Breast epithelium (tissue), 4 donors: ENCODE measurements around the gene CCDC116. TPM values are rescaled to one million over a fixed set of nuclear protein-coding genes. Genes with fewer than 3 reads are reported as not detected.
A peak's percentile ranks its signal among the peaks of the same experiment; 100 is the strongest.

Experiments
- DNase-seq, 2 donors: peaks; one replicate each; pipeline ENCODE4 v3.0.0-alpha.2; 2019; ENCODE audit warnings: low spot score in 2 of 2
- H3K27ac ChIP-seq, 2 donors: fragments of 200-600 bp; sonication (generic) in 1 of 2; one replicate each; pipeline ENCODE4 v1.5.1; 2016 to 2019; ENCODE audit warnings: mild to moderate bottlenecking in 1 of 2
- H3K27me3 ChIP-seq, 2 donors: fragments of 200-600 bp; sonication (generic) in 1 of 2; one replicate each; pipeline versions ENCODE4 v1.5.1 to v1.6.0; 2017 to 2019; ENCODE audit warnings: control low read depth in 1 of 2, mild to moderate bottlenecking in 1 of 2
- H3K36me3 ChIP-seq: fragments of 200-600 bp; one replicate; pipeline ENCODE4 v1.5.1; 2019
- H3K4me1 ChIP-seq, 2 donors: fragments of 200-600 bp; sonication (generic); one replicate each; pipeline ENCODE4 v1.5.1; 2016 to 2019; ENCODE audit warnings: control low read depth in 1 of 2
- H3K4me3 ChIP-seq, 3 donors: fragments of 200-600 bp; sonication (generic); 1 replicate in 2 of 3; 2 replicates in 1 of 3; pipeline ENCODE4 v1.5.1; 2016 to 2019; ENCODE audit warnings: mild to moderate bottlenecking in 3 of 3, moderate library complexity in 2 of 3
- H3K9me3 ChIP-seq, 2 donors: fragments of 200-600 bp; sonication (generic) in 1 of 2; one replicate each; pipeline ENCODE4 v1.5.1; 2016 to 2019; ENCODE audit warnings: control low read depth in 1 of 2
- POLR2A ChIP-seq: fragments of 450-650 bp; IDR thresholded peaks from one replicate; pipeline ENCODE4 v1.6.1; 2016; ENCODE audit warnings: antibody characterized with exemption, mild to moderate bottlenecking, moderate library complexity
- POLR2AphosphoS5 ChIP-seq, 3 donors: sonication (generic); formaldehyde crosslinking; IDR thresholded peaks; one replicate each; pipeline ENCODE4 v1.6.1; 2017; ENCODE audit warnings: antibody characterized with exemption in 3 of 3
- intact Hi-C: fragments of 100-400 bp; cut with DNase I; formaldehyde crosslinking; loops from one replicate; pipeline ENCODE4 v1.15.1; 2023; ENCODE audit warnings: low total_unique reads
- total RNA-seq, 3 donors: library from RNA; depleted of rRNA; stranded (reverse); fragments of >200 nt; gene quantifications; one replicate each; pipeline ENCODE4 v1.1.0, GENCODE V29; 2016
- TF ChIP-seq, protein P1 (sequence below), 3 donors: fragments of 450-650 bp; IDR thresholded peaks; one replicate each; pipeline ENCODE4 v1.5.1; 2016 to 2017; ENCODE audit warnings: antibody characterized with exemption in 3 of 3, mild to moderate bottlenecking in 3 of 3, moderate library complexity in 3 of 3

Gene CCDC116
- total RNA-seq, 3 donors from 2014 or later = 0.15 to 0.33 TPM; not detected in 1

DNA sequence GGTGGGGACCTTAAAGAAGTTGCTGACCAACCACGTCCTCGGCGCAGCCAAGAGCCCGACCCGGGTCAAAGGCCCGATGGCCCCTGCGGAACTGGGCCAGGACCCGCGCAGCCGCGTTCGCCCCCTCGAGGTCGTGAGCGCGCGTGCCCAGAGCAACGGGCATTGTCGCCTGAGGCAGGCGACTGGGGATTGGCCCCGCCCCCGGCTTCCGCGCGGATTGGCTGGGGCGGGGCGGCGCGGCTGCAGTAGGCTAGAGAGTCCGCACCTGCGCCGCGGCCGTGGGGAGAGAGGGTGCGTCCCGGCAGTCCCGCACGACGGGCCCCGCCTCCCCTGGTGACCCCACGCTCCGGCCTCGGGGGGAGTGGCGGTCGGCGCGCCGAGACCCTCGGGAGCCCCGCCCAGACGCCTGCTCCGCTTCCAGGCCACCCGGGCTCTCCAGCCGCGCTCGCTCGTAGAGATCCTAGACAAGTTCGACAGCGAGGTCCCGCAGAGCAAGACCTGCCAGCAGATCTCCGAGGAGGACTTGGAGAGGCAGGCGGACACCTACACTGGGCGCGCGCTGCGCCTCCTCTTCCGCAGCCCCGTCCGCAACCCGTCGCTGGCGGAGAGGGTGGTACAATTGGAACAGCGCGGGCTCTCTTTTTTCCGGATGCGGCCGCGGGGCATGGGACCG lies 24.9 kb downstream of the CCDC116 start:
- no peaks in the 10 kb centered on the region for H3K4me1 ChIP-seq
- H3K9me3 ChIP-seq = no peaks in the 10 kb centered on the region
- TF ChIP-seq POLR2AphosphoS5 (IDR thresholded peaks at IDR 0.05) = no peak
- TF ChIP-seq, protein P1, sequence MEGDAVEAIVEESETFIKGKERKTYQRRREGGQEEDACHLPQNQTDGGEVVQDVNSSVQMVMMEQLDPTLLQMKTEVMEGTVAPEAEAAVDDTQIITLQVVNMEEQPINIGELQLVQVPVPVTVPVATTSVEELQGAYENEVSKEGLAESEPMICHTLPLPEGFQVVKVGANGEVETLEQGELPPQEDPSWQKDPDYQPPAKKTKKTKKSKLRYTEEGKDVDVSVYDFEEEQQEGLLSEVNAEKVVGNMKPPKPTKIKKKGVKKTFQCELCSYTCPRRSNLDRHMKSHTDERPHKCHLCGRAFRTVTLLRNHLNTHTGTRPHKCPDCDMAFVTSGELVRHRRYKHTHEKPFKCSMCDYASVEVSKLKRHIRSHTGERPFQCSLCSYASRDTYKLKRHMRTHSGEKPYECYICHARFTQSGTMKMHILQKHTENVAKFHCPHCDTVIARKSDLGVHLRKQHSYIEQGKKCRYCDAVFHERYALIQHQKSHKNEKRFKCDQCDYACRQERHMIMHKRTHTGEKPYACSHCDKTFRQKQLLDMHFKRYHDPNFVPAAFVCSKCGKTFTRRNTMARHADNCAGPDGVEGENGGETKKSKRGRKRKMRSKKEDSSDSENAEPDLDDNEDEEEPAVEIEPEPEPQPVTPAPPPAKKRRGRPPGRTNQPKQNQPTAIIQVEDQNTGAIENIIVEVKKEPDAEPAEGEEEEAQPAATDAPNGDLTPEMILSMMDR (IDR thresholded peaks at IDR 0.05) = no peak
- no peak for TF ChIP-seq POLR2A
- no peak for DNase-seq
- H3K4me3 ChIP-seq = peak overlapping the region; percentile 51 to 74 (median 65)
- no peaks in the 10 kb centered on the region for H3K27me3 ChIP-seq
- intact Hi-C loops = no loop called here
- no peak overlapping the region for H3K27ac ChIP-seq
- no peaks in the 10 kb centered on the region for H3K36me3 ChIP-seq

DNA sequence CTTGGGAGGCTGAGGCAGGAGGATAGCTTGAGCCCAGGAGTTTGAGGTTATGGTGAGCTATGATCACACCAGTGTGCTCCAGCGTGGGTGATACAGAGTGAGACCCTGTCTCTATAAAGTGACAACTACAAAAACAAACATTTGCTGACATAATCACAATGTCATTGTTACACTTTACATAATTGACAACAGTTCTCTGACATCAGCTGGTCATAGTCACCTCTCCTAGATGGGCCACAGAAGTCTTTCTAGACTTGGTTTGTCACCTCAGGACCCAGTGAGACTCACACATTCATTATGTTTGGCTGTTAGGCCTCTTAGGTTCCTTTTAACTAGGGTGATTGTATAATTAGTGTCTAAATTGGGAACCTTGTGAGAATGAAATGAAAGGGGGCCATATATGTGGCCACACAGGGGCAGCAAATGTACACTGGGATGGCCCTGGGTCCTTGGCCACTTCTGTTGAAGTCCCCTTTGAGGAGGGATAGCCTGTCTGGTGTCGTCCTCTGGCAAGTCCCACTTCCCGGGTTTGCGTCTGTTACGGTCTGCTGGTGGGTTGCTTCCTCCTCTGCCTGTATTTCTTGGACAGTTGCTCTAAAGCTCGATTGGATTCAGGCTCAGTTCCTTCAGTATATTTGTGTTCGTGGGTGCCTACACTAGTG lies 27.4 kb downstream of the CCDC116 start:
- no peak for TF ChIP-seq POLR2AphosphoS5 (IDR thresholded peaks at IDR 0.05)
- no peak for TF ChIP-seq POLR2A
- TF ChIP-seq, protein P1 (IDR thresholded peaks at IDR 0.05) = no peak
- DNase-seq = no peak
- H3K27me3 ChIP-seq = no peaks in the 10 kb centered on the region

GRCh38 chr22:21660904-21661303 lies 28.3 kb downstream of the CCDC116 start:
- no peak overlapping the region for H3K4me3 ChIP-seq
- no peak overlapping the region for H3K27ac ChIP-seq
- no peak for DNase-seq
- no peaks in the 10 kb centered on the region for H3K4me1 ChIP-seq
- no peak for TF ChIP-seq POLR2AphosphoS5 (IDR thresholded peaks at IDR 0.05)
- TF ChIP-seq, protein P1 (IDR thresholded peaks at IDR 0.05) = no peak
- TF ChIP-seq POLR2A = no peak
- no peaks in the 10 kb centered on the region for H3K9me3 ChIP-seq
- intact Hi-C loops = no loop called here
- no peaks in the 10 kb centered on the region for H3K27me3 ChIP-seq
- no peaks in the 10 kb centered on the region for H3K36me3 ChIP-seq

More for the DNA sequence above, 27.4 kb downstream of the CCDC116 start:
- Histone ChIP-seq H3K36me3 (no peaks in the 10 kb centered on the region), H3K4me3 (no peak overlapping the region), H3K9me3 (no peaks in the 10 kb centered on the region), H3K27ac (no peak overlapping the region), H3K4me1 (no peaks in the 10 kb centered on the region)
- intact Hi-C loops = no loop called here

GRCh38 chr22:21661991-21662390 lies 29.4 kb downstream of the CCDC116 start:
- no peaks in the 10 kb centered on the region for H3K4me1 ChIP-seq
- H3K9me3 ChIP-seq = no peaks in the 10 kb centered on the region
- DNase-seq = no peak
- no peaks in the 10 kb centered on the region for H3K36me3 ChIP-seq
- no peaks in the 10 kb centered on the region for H3K27me3 ChIP-seq
- no peak overlapping the region for H3K4me3 ChIP-seq
- TF ChIP-seq, protein P1 (IDR thresholded peaks at IDR 0.05) = no peak
- TF ChIP-seq POLR2AphosphoS5 (IDR thresholded peaks at IDR 0.05) = no peak
- TF ChIP-seq POLR2A = no peak
- no peak overlapping the region for H3K27ac ChIP-seq
- intact Hi-C loops = no loop called here

DNA sequence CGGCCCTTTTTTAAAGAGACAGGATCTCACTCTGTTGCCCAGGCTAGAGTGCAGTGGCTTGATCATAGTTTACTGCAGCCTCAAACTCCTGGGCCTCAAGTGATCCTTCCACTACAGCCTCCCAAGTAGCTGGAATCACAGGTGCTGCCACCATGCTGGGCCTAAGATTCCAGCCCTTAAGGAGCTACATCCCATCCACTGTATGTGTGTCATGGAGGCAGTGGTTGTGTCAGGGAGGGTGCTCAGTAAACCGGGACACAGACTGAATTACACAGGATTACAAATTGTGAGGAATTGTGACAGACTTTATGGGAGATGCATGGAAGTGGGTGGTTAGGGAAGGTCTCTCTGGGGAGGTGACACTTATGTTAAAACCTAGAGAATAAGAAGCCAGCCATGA lies 31.2 kb downstream of the CCDC116 start:
- DNase-seq = no peak
- no peak for TF ChIP-seq POLR2AphosphoS5 (IDR thresholded peaks at IDR 0.05)
- TF ChIP-seq POLR2A = no peak
- TF ChIP-seq, protein P1 (IDR thresholded peaks at IDR 0.05) = no peak
- Histone ChIP-seq H3K27me3 (no peaks in the 10 kb centered on the region), H3K36me3 (no peaks in the 10 kb centered on the region), H3K4me1 (no peaks in the 10 kb centered on the region), H3K9me3 (no peaks in the 10 kb centered on the region), H3K4me3 (no peak overlapping the region), H3K27ac (no peak overlapping the region)
- intact Hi-C loops = no loop called here
